SK-N-SH (cell line): ENCODE measurements around the gene UPF3B. TPM values are rescaled to one million over a fixed set of nuclear protein-coding genes. Genes with fewer than 3 reads are reported as not detected.

Source experiments
- CHD2 ChIP-seq: fragments of 150-350 bp; IDR thresholded peaks from 2 replicates; pipeline ENCODE4 v1.6.1; 2018; ENCODE audit warnings: low read length; ENCODE audit not compliant: partially characterized antibody
- CTCF ChIP-seq: fragments of 200-600 bp; sonication (generic); IDR thresholded peaks from 2 replicates; pipeline ENCODE4 v1.6.1; 2017; ENCODE audit warnings: antibody characterized with exemption, mild to moderate bottlenecking, moderate library complexity
- ELF1 ChIP-seq: IDR thresholded peaks from 2 replicates; pipeline ENCODE4 v1.4.0; 2012
- EP300 ChIP-seq, 2 experiments: IDR thresholded peaks; 2 replicates each; pipeline versions ENCODE4 v1.4.0 to v1.6.1; 2012; ENCODE audit warnings: borderline replicate concordance in 1 of 2, low read depth in 1 of 2, low read length in 1 of 2
- EZH2phosphoT487 ChIP-seq: fragments of 200-600 bp; sonication (generic); IDR thresholded peaks from 2 replicates; pipeline ENCODE4 v1.6.1; 2017; ENCODE audit warnings: low read depth, mixed run types, mild to moderate bottlenecking, antibody characterized with exemption, moderate library complexity, borderline replicate concordance
- FOXJ3 ChIP-seq: sonication (generic); formaldehyde crosslinking; IDR thresholded peaks from 2 replicates; pipeline ENCODE4 v1.5.1; 2020; ENCODE audit warnings: mild to moderate bottlenecking, missing genetic modification reagents
- FOXM1 ChIP-seq: IDR thresholded peaks from 2 replicates; pipeline ENCODE4 v1.4.0; 2012; ENCODE audit warnings: low read depth, mild to moderate bottlenecking
- GABPA ChIP-seq: IDR thresholded peaks from 2 replicates; pipeline ENCODE4 v1.4.0; 2012; ENCODE audit warnings: low read depth, mild to moderate bottlenecking
- GATA2 ChIP-seq: sonication (generic); formaldehyde crosslinking; IDR thresholded peaks from 2 replicates; pipeline ENCODE4 v1.5.0; 2020; ENCODE audit warnings: mild to moderate bottlenecking, missing genetic modification reagents
- IRF3 ChIP-seq: fragments of 150-350 bp; IDR thresholded peaks from 2 replicates; pipeline ENCODE4 v1.6.1; 2016; ENCODE audit warnings: mild to moderate bottlenecking, low read depth, low read length
- MAX ChIP-seq: IDR thresholded peaks from 2 replicates; pipeline ENCODE4 v1.4.0; 2012; ENCODE audit warnings: low read depth
- NFIC ChIP-seq: IDR thresholded peaks from 2 replicates; pipeline ENCODE4 v1.4.0; 2012; ENCODE audit warnings: borderline replicate concordance
- NRF1 ChIP-seq: IDR thresholded peaks from 2 replicates; pipeline ENCODE4 v1.6.1; 2012; ENCODE audit warnings: low read depth, mild to moderate bottlenecking, low read length
- PBX3 ChIP-seq: IDR thresholded peaks from 2 replicates; pipeline ENCODE4; 2012
- POLR2AphosphoS5 ChIP-seq: IDR thresholded peaks from 2 replicates; pipeline ENCODE4 v1.6.1; 2012; ENCODE audit warnings: low read depth, low read length
- RAD21 ChIP-seq: IDR thresholded peaks from 2 replicates; pipeline ENCODE4 v1.6.1; 2012; ENCODE audit warnings: mild to moderate bottlenecking, low read length
- RCOR1 ChIP-seq: fragments of 150-350 bp; IDR thresholded peaks from 2 replicates; pipeline ENCODE4 v1.6.1; 2017; ENCODE audit warnings: antibody characterized with exemption, low read length
- RFX5 ChIP-seq: IDR thresholded peaks from 2 replicates; pipeline ENCODE4 v1.6.1; 2012; ENCODE audit warnings: mild to moderate bottlenecking, improper control_type of control experiment, low read length
- RXRA ChIP-seq: IDR thresholded peaks from 2 replicates; pipeline ENCODE4 v1.4.0; 2012; ENCODE audit warnings: low read depth, mild to moderate bottlenecking, borderline replicate concordance
- SIN3A ChIP-seq: IDR thresholded peaks from 2 replicates; pipeline ENCODE4 v1.6.1; 2012; ENCODE audit warnings: low read depth, mild to moderate bottlenecking, low read length, moderate library complexity, borderline replicate concordance
- TAF1 ChIP-seq: IDR thresholded peaks from 2 replicates; pipeline ENCODE4 v1.6.1; 2012; ENCODE audit warnings: low read depth, mild to moderate bottlenecking, low read length, moderate library complexity, borderline replicate concordance
- TEAD4 ChIP-seq: IDR thresholded peaks from 2 replicates; pipeline ENCODE4 v1.4.0; 2012; ENCODE audit warnings: mild to moderate bottlenecking, borderline replicate concordance; ENCODE audit not compliant: insufficient read depth
- USF1 ChIP-seq: IDR thresholded peaks from 2 replicates; pipeline ENCODE4 v1.4.0; 2012; ENCODE audit warnings: low read depth, borderline replicate concordance
- YY1 ChIP-seq: IDR thresholded peaks from 2 replicates; pipeline ENCODE4 v1.4.0; 2012; ENCODE audit warnings: low read depth, mild to moderate bottlenecking
- ZBTB33 ChIP-seq: IDR thresholded peaks from 2 replicates; pipeline ENCODE4 v1.4.0; 2012; ENCODE audit warnings: low read depth, borderline replicate concordance
- polyA plus RNA-seq, 3 experiments: library from polyadenylated mRNA; depleted of rRNA; stranded (reverse); fragments of >200 nt; gene quantifications; 2 replicates each; pipeline ENCODE4 v1.2.3, GENCODE V29; 2012

UPF3B gene
- polyA plus RNA-seq, 1 of the 3 experiments (the other 2 are of a cell fraction), result 8.9 TPM

GRCh38 chrX:119791437-119792231 lies 61.1 kb downstream of the UPF3B start, which contains the start of gene RPL39 (continued):
- TF ChIP-seq CTCF (no peak), RFX5 (no peak), RXRA (no peak), POLR2AphosphoS5 (peak; percentile 97), MAX (peak; percentile 92), EZH2phosphoT487 (no peak), SIN3A (peak; percentile 63; the same call in 1 of the 2 replicates), ZBTB33 (no peak), TEAD4 (no peak), RCOR1 (no peak), TAF1 (peak; percentile 93), ELF1 (peak; percentile 70), NRF1 (no peak), YY1 (peak; percentile 90), USF1 (peak; percentile 19; the same call in 1 of the 2 replicates), GABPA (peak; percentile 80), NFIC (0 out of 2 replicates have a peak, but pooled peaks have one; percentile 10), CHD2 (peak; percentile 9), FOXM1 (no peak), GATA2 (CRISPR knock-in tag) (no peak), IRF3 (no peak), RAD21 (no peak), EP300 (IDR thresholded peaks at IDR 0.05; ENCODE audit: borderline replicate concordance in 1 of 2, low read depth in 1 of 2, low read length in 1 of 2) (peak in 1 of 2 experiments; percentile 33; a peak in 1 of 4 replicates), PBX3 (peak; percentile 70), FOXJ3 (CRISPR knock-in tag) (no peak)
